ENCODE data around the gene EFCAB10.

GRCh38 chr7:105559926-105560325, 21.4 kb downstream of the EFCAB10 start:
- TF ChIP-seq POLR2AphosphoS5 (IDR thresholded peaks at IDR 0.05) (no peak), POLR2A (IDR thresholded peaks at IDR 0.05) (no peak)

All from spleen (tissue), 3 donors.